Tibial nerve (tissue), 4 donors: ENCODE results near the gene TBC1D22A.

Experiments
- EP300 ChIP-seq, 2 donors: sonication (generic); formaldehyde crosslinking; IDR thresholded peaks; one replicate each; pipeline ENCODE4 v1.6.1; 2017; ENCODE audit warnings: antibody characterized with exemption in 2 of 2, mild to moderate bottlenecking in 1 of 2
- POLR2A ChIP-seq, 2 donors: fragments of 450-650 bp; IDR thresholded peaks; one replicate each; pipeline ENCODE4 v1.6.1; 2017; ENCODE audit warnings: antibody characterized with exemption in 2 of 2, mild to moderate bottlenecking in 2 of 2, moderate library complexity in 2 of 2
- TF ChIP-seq, protein P1 (sequence below), 5 experiments: fragments of 200-600 bp in 3 of 5; fragments of 450-650 bp in 2 of 5; sonication (generic) in 3 of 5; IDR thresholded peaks; one replicate each; pipeline ENCODE4 v1.5.1; 2016 to 2019; ENCODE audit warnings: antibody characterized with exemption in 5 of 5, mild to moderate bottlenecking in 3 of 5, moderate library complexity in 2 of 5

DNA sequence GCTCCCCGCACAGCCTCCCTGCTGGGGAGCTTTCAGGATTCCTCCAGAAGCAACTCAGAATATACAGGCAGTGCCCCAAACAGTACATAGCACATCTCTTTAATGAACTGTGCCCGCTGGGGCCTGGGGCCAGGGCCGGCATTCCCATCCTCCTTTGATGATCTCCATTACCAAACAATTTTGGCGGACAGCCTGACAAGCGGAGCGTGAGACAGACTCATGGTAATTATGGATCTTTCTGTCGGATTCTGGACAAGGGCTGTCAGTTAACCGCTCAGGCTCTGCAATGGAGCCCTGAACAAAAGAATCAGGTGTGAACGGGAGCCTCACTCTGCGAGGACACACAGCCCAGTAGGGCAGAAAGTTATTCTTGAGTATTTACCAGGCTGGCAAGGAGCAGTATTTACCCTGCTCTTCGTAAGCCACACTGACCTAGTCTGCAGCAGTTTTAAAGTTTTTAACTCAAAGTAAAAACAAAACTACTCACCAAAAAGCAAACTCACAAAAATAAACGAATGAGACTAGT lies 174.0 kb downstream of the TBC1D22A start:
- TF ChIP-seq, protein P1, sequence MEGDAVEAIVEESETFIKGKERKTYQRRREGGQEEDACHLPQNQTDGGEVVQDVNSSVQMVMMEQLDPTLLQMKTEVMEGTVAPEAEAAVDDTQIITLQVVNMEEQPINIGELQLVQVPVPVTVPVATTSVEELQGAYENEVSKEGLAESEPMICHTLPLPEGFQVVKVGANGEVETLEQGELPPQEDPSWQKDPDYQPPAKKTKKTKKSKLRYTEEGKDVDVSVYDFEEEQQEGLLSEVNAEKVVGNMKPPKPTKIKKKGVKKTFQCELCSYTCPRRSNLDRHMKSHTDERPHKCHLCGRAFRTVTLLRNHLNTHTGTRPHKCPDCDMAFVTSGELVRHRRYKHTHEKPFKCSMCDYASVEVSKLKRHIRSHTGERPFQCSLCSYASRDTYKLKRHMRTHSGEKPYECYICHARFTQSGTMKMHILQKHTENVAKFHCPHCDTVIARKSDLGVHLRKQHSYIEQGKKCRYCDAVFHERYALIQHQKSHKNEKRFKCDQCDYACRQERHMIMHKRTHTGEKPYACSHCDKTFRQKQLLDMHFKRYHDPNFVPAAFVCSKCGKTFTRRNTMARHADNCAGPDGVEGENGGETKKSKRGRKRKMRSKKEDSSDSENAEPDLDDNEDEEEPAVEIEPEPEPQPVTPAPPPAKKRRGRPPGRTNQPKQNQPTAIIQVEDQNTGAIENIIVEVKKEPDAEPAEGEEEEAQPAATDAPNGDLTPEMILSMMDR (IDR thresholded peaks at IDR 0.05): no peak
- TF ChIP-seq EP300 (IDR thresholded peaks at IDR 0.05) (no peak), POLR2A (IDR thresholded peaks at IDR 0.05) (no peak)
